ENCODE data around the gene ZNF688. TPM values are rescaled to one million over a fixed set of nuclear protein-coding genes. Genes with fewer than 3 reads are reported as not detected.

The ZNF688 gene
- total and polyA plus RNA-seq, 2 of the 13 experiments (the other 11 are each of a cell fraction or from before 2014, with no cell fraction given): 2.4 to 5.4 TPM

DNA sequence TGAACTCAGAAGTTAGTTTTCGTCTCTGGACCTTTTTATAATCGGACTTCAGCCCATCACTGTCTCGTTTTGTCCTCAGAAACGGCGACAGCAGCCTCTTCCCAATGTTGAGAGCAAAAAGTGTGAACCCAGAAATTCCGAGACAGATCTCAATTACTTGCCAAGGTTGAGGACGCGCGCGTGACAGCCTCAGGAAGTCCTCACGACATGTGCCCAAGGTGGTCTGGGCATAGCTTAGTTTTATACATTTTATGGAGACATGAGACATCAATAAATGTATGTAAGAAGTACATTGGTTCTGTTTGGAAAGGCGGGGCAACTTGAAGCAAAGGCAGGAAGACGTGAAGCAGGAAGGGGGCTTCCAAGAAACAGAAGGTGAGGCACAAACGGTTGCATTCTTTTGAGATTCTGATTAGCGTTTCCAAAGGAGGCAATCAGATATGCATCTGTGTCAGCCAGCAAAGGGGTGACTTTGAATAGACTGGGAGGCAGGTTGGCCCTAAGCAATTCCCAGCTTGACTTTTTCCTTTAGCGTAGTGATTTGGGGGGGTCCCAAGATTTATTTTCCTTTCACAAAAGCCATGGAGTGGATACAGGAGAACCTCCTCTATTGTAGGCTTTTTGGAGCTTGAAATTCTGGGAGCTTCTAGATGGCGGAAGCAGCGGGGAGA is 36.3 kb downstream of the ZNF688 start (continued):
- TF ChIP-seq ZNF569 (CRISPR knock-in tag; IDR thresholded peaks at IDR 0.05; ENCODE audit: borderline replicate concordance): no peak
- TF ChIP-seq RAD21 (CRISPR knock-in tag; IDR thresholded peaks at IDR 0.05): no peak
- TF ChIP-seq ZNF546 (CRISPR knock-in tag; conservative IDR thresholded peaks at IDR 0.05): no peak
- TF ChIP-seq, protein P1, sequence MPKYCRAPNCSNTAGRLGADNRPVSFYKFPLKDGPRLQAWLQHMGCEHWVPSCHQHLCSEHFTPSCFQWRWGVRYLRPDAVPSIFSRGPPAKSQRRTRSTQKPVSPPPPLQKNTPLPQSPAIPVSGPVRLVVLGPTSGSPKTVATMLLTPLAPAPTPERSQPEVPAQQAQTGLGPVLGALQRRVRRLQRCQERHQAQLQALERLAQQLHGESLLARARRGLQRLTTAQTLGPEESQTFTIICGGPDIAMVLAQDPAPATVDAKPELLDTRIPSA (CRISPR knock-in tag; IDR thresholded peaks at IDR 0.05; ENCODE audit: borderline replicate concordance): no peak
- TF ChIP-seq JUNB (CRISPR knock-in tag; IDR thresholded peaks at IDR 0.05; ENCODE audit: borderline replicate concordance): no peak
- TF ChIP-seq ZNF331 (CRISPR knock-in tag; IDR thresholded peaks at IDR 0.05): peak; percentile 2; the same call in 1 of the 2 replicates
- 0 out of 2 replicates have a peak, but pooled peaks have one; percentile 9 for TF ChIP-seq ZNF441 (CRISPR knock-in tag; IDR thresholded peaks at IDR 0.05; ENCODE audit: borderline replicate concordance)
- TF ChIP-seq, protein P2, sequence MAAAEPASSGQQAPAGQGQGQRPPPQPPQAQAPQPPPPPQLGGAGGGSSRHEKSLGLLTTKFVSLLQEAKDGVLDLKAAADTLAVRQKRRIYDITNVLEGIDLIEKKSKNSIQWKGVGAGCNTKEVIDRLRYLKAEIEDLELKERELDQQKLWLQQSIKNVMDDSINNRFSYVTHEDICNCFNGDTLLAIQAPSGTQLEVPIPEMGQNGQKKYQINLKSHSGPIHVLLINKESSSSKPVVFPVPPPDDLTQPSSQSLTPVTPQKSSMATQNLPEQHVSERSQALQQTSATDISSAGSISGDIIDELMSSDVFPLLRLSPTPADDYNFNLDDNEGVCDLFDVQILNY (CRISPR knock-in tag; conservative IDR thresholded peaks at IDR 0.05): no peak
- TF ChIP-seq CENPX (CRISPR knock-in tag; IDR thresholded peaks at IDR 0.05): no peak
- TF ChIP-seq NFKBIZ (CRISPR knock-in tag; IDR thresholded peaks at IDR 0.05): 0 out of 2 replicates have a peak, but pooled peaks have one; percentile 3
- no peak for TF ChIP-seq SMC3 (IDR thresholded peaks at IDR 0.05; ENCODE audit: low read length)
- no peak; the same call in 1 of the 2 replicates for TF ChIP-seq ZNF333 (CRISPR knock-in tag; IDR thresholded peaks at IDR 0.05; ENCODE audit: borderline replicate concordance)
- no peak for TF ChIP-seq HDAC6 (IDR thresholded peaks at IDR 0.05; ENCODE audit: low read depth, low read length)
- no peak for TF ChIP-seq ZNF577 (CRISPR knock-in tag; IDR thresholded peaks at IDR 0.05; ENCODE audit: borderline replicate concordance, low read depth)
- 0 out of 2 replicates have a peak, but pooled peaks have one; percentile 0 for TF ChIP-seq ZNF607 (CRISPR knock-in tag; IDR thresholded peaks at IDR 0.05; ENCODE audit: borderline replicate concordance)
- no peak for TF ChIP-seq EZH2 (conservative IDR thresholded peaks at IDR 0.05; ENCODE audit: low read depth, low read length)
- TF ChIP-seq RBM22 (optimal IDR thresholded peaks at IDR 0.05; ENCODE audit: low read length): peak; percentile 57
- no peak for TF ChIP-seq GATA4 (IDR thresholded peaks at IDR 0.05; ENCODE audit: borderline replicate concordance, low read depth)
- TF ChIP-seq, protein P3, sequence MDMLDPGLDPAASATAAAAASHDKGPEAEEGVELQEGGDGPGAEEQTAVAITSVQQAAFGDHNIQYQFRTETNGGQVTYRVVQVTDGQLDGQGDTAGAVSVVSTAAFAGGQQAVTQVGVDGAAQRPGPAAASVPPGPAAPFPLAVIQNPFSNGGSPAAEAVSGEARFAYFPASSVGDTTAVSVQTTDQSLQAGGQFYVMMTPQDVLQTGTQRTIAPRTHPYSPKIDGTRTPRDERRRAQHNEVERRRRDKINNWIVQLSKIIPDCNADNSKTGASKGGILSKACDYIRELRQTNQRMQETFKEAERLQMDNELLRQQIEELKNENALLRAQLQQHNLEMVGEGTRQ (IDR thresholded peaks at IDR 0.05; ENCODE audit: low read depth, low read length): no peak
- TF ChIP-seq, protein P3 (CRISPR knock-in tag; IDR thresholded peaks at IDR 0.05; ENCODE audit: borderline replicate concordance): peak; percentile 5; the same call in 1 of the 2 replicates
- no peak for TF ChIP-seq NFE2 (CRISPR knock-in tag; IDR thresholded peaks at IDR 0.05)
- TF ChIP-seq TGIF2 (CRISPR knock-in tag; IDR thresholded peaks at IDR 0.05): 0 out of 2 replicates have a peak, but pooled peaks have one; percentile 53
- peak; percentile 52; the same call in 1 of the 2 replicates for TF ChIP-seq NR2C2 (CRISPR knock-in tag; IDR thresholded peaks at IDR 0.05; ENCODE audit: borderline replicate concordance)
- TF ChIP-seq, protein P4, sequence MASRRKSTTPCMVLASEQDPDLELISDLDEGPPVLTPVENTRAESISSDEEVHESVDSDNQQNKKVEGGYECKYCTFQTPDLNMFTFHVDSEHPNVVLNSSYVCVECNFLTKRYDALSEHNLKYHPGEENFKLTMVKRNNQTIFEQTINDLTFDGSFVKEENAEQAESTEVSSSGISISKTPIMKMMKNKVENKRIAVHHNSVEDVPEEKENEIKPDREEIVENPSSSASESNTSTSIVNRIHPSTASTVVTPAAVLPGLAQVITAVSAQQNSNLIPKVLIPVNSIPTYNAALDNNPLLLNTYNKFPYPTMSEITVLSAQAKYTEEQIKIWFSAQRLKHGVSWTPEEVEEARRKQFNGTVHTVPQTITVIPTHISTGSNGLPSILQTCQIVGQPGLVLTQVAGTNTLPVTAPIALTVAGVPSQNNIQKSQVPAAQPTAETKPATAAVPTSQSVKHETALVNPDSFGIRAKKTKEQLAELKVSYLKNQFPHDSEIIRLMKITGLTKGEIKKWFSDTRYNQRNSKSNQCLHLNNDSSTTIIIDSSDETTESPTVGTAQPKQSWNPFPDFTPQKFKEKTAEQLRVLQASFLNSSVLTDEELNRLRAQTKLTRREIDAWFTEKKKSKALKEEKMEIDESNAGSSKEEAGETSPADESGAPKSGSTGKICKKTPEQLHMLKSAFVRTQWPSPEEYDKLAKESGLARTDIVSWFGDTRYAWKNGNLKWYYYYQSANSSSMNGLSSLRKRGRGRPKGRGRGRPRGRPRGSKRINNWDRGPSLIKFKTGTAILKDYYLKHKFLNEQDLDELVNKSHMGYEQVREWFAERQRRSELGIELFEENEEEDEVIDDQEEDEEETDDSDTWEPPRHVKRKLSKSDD (CRISPR knock-in tag; IDR thresholded peaks at IDR 0.05; ENCODE audit: low read depth): no peak
- no peak for TF ChIP-seq NFYC (CRISPR knock-in tag; IDR thresholded peaks at IDR 0.05)

Measured in HepG2 (cell line).